Measurements from ENCODE around the gene HES1. TPM values are rescaled to one million over a fixed set of nuclear protein-coding genes. Genes with fewer than 3 reads are reported as not detected.
A peak's percentile ranks its signal among the peaks of the same experiment; 100 is the strongest.

The HES1 gene
- total RNA-seq, 1 experiment from 2014 or later = 141 TPM

DNA sequence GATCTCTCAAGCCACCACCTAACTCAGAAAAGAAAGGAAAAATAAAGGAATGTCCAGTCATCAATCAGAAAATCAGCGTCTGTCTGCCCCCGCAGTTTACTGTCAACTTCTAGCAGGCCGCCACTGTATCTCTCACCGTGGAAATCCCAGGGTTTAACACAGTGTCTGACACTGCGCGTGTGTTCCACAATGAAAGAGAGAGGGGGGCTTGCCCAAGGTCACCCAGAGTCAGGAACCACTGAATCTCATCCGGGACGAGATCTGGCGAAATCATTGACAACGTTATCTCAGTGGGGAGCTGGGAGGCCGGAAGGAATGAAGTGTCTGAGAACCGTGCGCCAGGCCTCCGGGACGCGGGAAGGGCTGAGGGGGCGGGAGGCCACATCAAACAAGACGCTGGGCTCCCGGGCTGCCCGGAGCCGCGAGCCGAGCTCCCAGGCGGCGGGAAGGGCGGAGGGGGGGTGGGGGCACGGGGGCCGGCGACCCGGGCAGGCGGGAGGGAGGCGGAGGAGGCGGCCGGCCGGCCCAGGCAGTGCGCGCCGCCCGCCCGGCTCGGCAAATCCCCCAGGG, 2.2 kb upstream of the HES1 start:
- H3K9me3 Mint-ChIP-seq (ENCODE audit: low read depth, unreplicated experiment) = no peaks in the 10 kb centered on the region
- CTCF ChIA-PET = interaction anchor here (0.6 to 9.4 kb wide), 12 partner anchors 20 to 400 kb away, joined by 3 to 86 read pairs (median 6); no protein-coding TSS in a partner anchor
- H3K27ac Mint-ChIP-seq (ENCODE audit: unreplicated experiment) = peak overlapping the region; percentile 95
- H3K36me3 Mint-ChIP-seq (ENCODE audit: insufficient read depth, unreplicated experiment) = peaks cover 72% of the 10 kb centered on the region
- H3K27me3 Mint-ChIP-seq (ENCODE audit: unreplicated experiment) = no peaks in the 10 kb centered on the region
- DNase-seq = peak; percentile 70
- TF ChIP-seq, protein P1, sequence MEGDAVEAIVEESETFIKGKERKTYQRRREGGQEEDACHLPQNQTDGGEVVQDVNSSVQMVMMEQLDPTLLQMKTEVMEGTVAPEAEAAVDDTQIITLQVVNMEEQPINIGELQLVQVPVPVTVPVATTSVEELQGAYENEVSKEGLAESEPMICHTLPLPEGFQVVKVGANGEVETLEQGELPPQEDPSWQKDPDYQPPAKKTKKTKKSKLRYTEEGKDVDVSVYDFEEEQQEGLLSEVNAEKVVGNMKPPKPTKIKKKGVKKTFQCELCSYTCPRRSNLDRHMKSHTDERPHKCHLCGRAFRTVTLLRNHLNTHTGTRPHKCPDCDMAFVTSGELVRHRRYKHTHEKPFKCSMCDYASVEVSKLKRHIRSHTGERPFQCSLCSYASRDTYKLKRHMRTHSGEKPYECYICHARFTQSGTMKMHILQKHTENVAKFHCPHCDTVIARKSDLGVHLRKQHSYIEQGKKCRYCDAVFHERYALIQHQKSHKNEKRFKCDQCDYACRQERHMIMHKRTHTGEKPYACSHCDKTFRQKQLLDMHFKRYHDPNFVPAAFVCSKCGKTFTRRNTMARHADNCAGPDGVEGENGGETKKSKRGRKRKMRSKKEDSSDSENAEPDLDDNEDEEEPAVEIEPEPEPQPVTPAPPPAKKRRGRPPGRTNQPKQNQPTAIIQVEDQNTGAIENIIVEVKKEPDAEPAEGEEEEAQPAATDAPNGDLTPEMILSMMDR (IDR thresholded peaks at IDR 0.05; ENCODE audit: unreplicated experiment) = no peak
- intact Hi-C loops (cut with micrococcal nuclease; ENCODE audit: unreplicated experiment) = loop anchor here (1.0 to 10.0 kb wide), 4 partner anchors 46 to 289 kb away; no protein-coding TSS in a partner anchor
- no TSS peak for BruUV-seq (replicated peaks)
- peak overlapping the region; percentile 67 for H3K4me3 Mint-ChIP-seq (ENCODE audit: low read depth, unreplicated experiment)
- peaks cover 44% of the 10 kb centered on the region for H3K4me1 Mint-ChIP-seq (ENCODE audit: low read depth, unreplicated experiment)

GRCh38 chr3:194134231-194134756, 1.7 kb upstream of the HES1 start:
- Mint-ChIP-seq H3K4me3 (ENCODE audit: low read depth, unreplicated experiment) (peak overlapping the region; percentile 92), H3K36me3 (ENCODE audit: insufficient read depth, unreplicated experiment) (peaks cover 78% of the 10 kb centered on the region), H3K9me3 (ENCODE audit: low read depth, unreplicated experiment) (no peaks in the 10 kb centered on the region), H3K4me1 (ENCODE audit: low read depth, unreplicated experiment) (peaks cover 50% of the 10 kb centered on the region), H3K27ac (ENCODE audit: unreplicated experiment) (peak overlapping the region; percentile 83), H3K27me3 (ENCODE audit: unreplicated experiment) (no peaks in the 10 kb centered on the region)
- intact Hi-C loops (cut with micrococcal nuclease; ENCODE audit: unreplicated experiment) = loop anchor here (1.0 to 10.0 kb wide), 4 partner anchors 47 to 289 kb away; no protein-coding TSS in a partner anchor
- BruUV-seq (replicated peaks) = no TSS peak
- DNase-seq = peak; percentile 92
- CTCF ChIA-PET = interaction anchor here (0.6 to 9.4 kb wide), 25 partner anchors 10 to 401 kb away, joined by 3 to 86 read pairs (median 4); no protein-coding TSS in a partner anchor
- TF ChIP-seq, protein P1 (IDR thresholded peaks at IDR 0.05; ENCODE audit: unreplicated experiment) = no peak

- Mint-ChIP-seq H3K36me3 (ENCODE audit: insufficient read depth, unreplicated experiment) (peaks cover 84% of the 10 kb centered on the region), H3K4me1 (ENCODE audit: low read depth, unreplicated experiment) (peaks cover 52% of the 10 kb centered on the region), H3K9me3 (ENCODE audit: low read depth, unreplicated experiment) (no peaks in the 10 kb centered on the region), H3K27ac (ENCODE audit: unreplicated experiment) (peak overlapping the region; percentile 83), H3K4me3 (ENCODE audit: low read depth, unreplicated experiment) (peak overlapping the region; percentile 92), H3K27me3 (ENCODE audit: unreplicated experiment) (no peaks in the 10 kb centered on the region)
- BruUV-seq (replicated peaks) = no TSS peak
- TF ChIP-seq, protein P1 (IDR thresholded peaks at IDR 0.05; ENCODE audit: unreplicated experiment) = no peak
- peak; percentile 100 for DNase-seq
- CTCF ChIA-PET = interaction anchor here (0.6 to 9.4 kb wide), 26 partner anchors 10 to 839 kb away, joined by 3 to 86 read pairs (median 4); no protein-coding TSS in a partner anchor
- intact Hi-C loops (cut with micrococcal nuclease; ENCODE audit: unreplicated experiment) = loop anchor here (1.0 to 10.0 kb wide), 4 partner anchors 48 to 290 kb away; no protein-coding TSS in a partner anchor
These were observed 1.0 kb upstream of the HES1 start for GRCh38 chr3:194134757-194135515.

- H3K4me3 Mint-ChIP-seq (ENCODE audit: low read depth, unreplicated experiment) = peak overlapping the region; percentile 92
- TF ChIP-seq, protein P1 (IDR thresholded peaks at IDR 0.05; ENCODE audit: unreplicated experiment) = no peak
- peak overlapping the region; percentile 83 for H3K27ac Mint-ChIP-seq (ENCODE audit: unreplicated experiment)
- peaks cover 89% of the 10 kb centered on the region for H3K36me3 Mint-ChIP-seq (ENCODE audit: insufficient read depth, unreplicated experiment)
- no peak for DNase-seq
- no peaks in the 10 kb centered on the region for H3K9me3 Mint-ChIP-seq (ENCODE audit: low read depth, unreplicated experiment)
- intact Hi-C loops (cut with micrococcal nuclease; ENCODE audit: unreplicated experiment) = loop anchor here (2.0 to 10.0 kb wide), 2 partner anchors 191 to 291 kb away; no protein-coding TSS in a partner anchor
- H3K27me3 Mint-ChIP-seq (ENCODE audit: unreplicated experiment) = no peaks in the 10 kb centered on the region
- CTCF ChIA-PET = interaction anchor here (0.6 to 9.4 kb wide), 17 partner anchors 16 to 838 kb away, joined by 3 to 86 read pairs (median 4); no protein-coding TSS in a partner anchor
- H3K4me1 Mint-ChIP-seq (ENCODE audit: low read depth, unreplicated experiment) = peaks cover 52% of the 10 kb centered on the region
- BruUV-seq (replicated peaks) = no TSS peak
These were observed 487 bp upstream of the HES1 start for GRCh38 chr3:194135516-194135805.

All from Calu3 (cell line).